GM19099 (cell line): ENCODE results near the gene SLC9A9.

Experiments
- POLR2A ChIP-seq: IDR thresholded peaks from 3 replicates; pipeline ENCODE4 v1.6.1; 2011; ENCODE audit warnings: low read depth; ENCODE audit not compliant: insufficient read length; ENCODE audit errors: extremely low read depth

The SLC9A9 gene

DNA sequence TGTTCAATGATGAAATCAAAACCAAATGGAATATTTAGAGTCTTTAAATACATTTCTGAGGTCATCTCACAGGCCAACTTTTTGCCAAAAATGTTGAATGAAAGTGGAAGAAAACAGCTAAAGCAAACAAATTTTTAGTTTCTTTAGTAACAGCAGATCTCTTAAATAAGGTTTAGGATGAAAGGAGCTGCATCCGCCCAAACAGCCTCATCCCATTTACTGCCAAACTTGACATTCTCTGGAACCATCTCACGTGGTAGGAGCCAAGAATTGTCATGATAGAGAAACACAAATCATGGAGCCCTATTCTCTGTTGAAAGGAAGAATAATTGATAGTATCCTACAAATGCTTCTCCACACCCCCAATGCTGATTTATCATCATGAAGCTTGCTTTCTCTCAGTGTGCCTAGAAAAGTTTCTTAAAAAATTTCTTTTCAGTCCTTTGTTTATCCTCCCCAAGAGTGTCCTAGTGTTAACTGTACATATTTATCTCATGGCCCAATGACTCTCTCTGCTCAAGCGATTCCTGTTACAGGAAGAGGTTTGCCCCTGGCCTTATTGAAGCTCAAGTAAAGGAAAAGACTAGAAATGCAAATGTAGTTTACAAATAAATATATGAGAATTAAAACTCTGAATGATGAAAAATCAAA is 23.4 kb downstream of the SLC9A9 start:
- no peak for TF ChIP-seq POLR2A

GRCh38 chr3:143822798-143823197 is 25.5 kb downstream of the SLC9A9 start:
- TF ChIP-seq POLR2A = no peak

DNA sequence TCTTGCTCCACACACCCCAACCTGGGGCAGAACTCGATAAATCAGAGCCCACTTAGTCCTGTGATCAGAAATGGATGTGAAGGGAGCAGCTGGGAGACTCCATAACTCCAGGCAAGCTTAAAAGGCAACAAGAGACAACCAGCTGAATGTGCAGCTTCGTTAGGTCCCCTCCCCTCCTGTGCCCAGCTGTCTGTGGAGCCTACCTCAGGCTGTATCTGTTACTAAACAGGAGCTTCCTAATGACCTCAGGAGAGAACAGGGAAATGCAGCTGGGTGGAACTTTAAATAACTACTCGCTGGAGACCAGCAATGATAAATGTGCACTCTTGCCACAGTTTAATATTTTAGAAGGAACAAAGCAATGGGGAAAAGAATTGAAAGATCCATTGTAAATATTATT is 25.9 kb downstream of the SLC9A9 start:
- no peak for TF ChIP-seq POLR2A

GRCh38 chr3:143821862-143822261 is 26.4 kb downstream of the SLC9A9 start:
- TF ChIP-seq POLR2A = no peak

DNA sequence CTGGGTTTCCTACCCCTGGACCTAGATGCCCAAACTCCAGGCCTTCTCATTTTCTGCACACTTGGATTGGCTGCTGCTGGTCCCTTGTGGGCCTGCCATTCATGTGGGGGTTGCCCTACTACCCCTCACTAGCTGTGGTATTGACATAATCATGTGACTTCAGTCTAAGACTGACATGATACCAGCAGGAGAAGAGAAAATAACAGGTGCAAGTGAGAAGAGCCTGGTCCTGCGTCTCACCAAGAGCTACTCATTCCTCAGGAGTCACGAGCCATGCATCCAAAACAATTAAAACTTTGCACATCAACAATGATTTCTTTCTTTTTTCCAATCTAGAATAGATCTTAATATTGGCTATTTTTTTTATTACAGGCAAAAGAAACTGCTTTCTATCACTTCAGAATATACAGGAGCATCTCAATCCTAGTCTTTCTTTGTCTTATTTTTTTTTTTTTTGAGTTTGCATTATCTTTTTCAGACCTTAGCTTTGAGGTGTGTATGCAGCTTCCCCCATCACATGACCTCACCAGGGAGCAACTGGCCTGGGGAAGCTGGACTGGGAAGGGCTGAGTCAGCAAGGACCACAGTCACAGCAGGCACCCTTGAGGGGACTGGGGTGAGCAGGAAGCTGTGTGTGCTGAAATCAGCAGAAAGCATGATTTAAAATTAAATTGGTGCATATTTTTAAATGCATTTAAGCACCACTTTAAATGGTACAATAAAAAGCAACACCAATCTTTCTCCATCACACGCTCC is 27.6 kb downstream of the SLC9A9 start:
- no peak for TF ChIP-seq POLR2A

DNA sequence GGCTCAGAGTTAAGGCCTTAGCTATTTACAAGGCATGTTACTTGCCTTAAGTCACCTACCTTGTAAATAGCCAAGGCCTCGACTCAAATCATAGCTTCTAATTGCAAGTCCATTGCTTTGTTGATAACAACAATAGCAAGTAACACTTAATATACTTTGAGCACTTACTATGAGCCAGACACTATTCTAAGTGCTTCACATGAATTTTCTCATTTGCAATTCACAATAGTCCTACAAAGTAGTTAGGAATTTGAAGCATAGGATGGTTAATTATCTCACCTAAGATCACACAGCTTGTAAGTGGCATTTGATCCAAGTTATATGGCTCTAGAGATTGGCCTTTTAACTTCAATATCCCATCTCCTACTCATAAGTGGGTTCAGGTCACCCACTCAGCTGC is 28.4 kb downstream of the SLC9A9 start:
- TF ChIP-seq POLR2A = no peak

DNA sequence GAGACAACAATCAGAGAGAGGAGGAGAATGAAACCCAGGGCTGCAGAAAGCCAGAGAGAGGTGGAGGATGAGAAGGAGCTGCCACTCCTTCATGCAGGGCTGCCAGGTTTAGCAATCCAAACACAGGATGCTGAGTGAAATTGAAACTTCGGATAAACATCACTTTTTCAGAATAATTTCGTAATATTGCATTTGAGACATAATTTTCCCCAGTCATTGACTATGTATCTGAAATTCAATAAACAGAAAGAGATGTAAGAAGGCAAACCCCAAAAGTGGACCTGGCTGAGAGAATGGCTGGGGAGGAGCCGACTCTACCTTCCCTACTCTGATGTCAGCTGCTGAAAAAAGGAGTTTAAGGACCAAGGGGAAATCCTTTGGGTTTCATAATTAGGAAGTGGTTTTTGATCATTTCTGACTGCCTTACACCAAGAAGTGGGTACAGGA is 33.8 kb downstream of the SLC9A9 start:
- TF ChIP-seq POLR2A = no peak

DNA sequence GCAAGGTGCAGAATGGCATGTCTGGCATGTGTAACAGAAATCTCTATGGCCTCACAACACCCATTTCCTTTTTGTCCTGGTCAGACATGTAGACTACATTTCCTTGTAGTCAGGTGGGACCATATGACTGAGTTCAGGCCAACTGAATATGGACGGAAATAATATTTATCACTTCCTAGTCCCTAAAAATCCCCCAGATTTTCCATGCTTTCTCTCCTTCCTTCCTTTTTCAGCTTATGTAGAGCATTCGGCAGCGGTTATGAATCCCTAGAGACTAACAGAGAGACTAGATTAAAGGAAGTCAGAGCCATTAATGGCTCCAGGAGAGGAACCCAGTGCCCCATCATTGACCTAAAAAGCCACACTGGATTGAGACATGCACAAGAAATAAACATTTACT is 35.8 kb downstream of the SLC9A9 start:
- no peak for TF ChIP-seq POLR2A

GRCh38 chr3:143811602-143812001 is 36.7 kb downstream of the SLC9A9 start:
- no peak for TF ChIP-seq POLR2A

DNA sequence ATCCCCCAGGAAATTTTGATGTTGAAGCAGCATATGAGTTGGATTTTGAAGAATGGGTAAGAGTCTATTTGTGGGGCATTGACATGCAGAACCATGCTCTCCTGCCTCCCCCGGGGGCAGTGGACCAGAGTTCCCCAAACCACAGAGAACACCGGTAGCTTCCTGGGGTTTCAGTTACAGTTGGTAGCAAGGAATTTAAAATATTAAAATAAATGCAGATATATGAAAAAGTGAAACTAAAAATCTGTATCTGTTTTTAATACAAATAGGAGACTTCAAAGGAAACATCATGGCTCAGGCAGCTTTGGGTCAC is 37.4 kb downstream of the SLC9A9 start:
- TF ChIP-seq POLR2A = no peak

DNA sequence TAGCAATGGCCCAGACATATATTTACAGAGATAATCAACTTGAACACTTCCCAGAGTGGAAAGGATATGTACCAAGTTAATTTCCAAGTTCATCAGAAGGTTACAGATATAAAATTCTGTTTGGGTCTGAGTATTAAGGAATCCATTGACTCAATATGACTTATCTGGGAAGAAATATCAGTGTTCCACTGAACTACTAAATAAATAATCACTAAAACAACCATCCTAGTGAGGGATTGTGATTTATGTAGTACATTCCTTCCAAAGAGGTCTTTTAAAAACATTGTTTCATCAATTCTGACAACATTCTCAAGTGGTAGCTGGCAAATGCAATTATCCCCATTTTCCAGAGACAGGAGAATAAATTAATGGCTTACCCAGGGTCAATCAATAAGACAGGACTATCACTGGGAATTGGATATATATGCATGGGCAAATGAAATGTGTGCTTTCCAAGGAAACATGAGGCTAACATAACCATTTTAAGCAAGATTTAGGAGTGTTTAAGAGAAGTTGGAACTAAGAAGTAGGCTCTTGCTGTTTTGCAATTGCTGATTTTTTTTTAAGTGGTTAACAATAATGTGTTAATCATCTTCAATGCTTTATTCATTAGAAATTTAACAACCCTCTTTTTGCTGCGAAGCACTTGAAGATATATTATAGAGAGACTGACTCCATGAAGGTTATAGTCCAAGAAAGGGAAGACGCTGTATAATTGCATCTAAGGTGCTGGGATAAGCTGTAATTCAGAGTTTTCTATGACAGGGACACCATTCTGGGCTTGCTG is 37.9 kb downstream of the SLC9A9 start:
- TF ChIP-seq POLR2A = no peak

GRCh38 chr3:143809121-143809621 is 39.1 kb downstream of the SLC9A9 start:
- TF ChIP-seq POLR2A = no peak

DNA sequence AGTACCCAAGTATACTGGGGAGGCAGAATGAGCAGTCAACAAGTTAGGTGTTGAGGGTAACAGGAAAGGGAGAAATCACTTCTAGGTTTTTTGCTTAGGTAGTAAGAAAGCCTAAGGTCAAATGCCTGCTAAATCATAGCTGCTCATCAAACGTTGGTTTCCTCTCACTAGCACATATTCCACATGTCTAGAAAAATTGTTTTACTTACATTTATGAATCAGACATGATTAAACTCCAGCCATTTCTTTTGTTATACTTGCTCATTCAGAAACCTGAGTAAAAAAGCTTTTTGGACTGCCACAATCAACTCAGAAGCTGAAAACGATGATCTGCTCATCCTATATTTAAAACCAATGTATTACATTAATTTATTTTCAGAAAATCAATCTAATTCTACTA is 40.2 kb downstream of the SLC9A9 start:
- TF ChIP-seq POLR2A = no peak

GRCh38 chr3:143806038-143806437 is 42.2 kb downstream of the SLC9A9 start:
- TF ChIP-seq POLR2A = no peak

- TF ChIP-seq POLR2A = no peak
Observed at GRCh38 chr3:143795874-143796273, 52.4 kb downstream of the SLC9A9 start.
